Stimulated activated CD8-positive, alpha-beta memory T cell treated with anti-CD3 and anti-CD28 coated beads, Interleukin-15, amount 100 ng/mL, for 4 hours (primary cell): ENCODE measurements around the gene FIZ1.
A peak's percentile ranks its signal among the peaks of the same experiment; 100 is the strongest.

Experiments
- DNase-seq, 2 donors: peaks; one replicate each; pipeline ENCODE4 v3.0.0-alpha.2; 2020; ENCODE audit warnings: low read depth in 2 of 2

FIZ1 gene, protein sequence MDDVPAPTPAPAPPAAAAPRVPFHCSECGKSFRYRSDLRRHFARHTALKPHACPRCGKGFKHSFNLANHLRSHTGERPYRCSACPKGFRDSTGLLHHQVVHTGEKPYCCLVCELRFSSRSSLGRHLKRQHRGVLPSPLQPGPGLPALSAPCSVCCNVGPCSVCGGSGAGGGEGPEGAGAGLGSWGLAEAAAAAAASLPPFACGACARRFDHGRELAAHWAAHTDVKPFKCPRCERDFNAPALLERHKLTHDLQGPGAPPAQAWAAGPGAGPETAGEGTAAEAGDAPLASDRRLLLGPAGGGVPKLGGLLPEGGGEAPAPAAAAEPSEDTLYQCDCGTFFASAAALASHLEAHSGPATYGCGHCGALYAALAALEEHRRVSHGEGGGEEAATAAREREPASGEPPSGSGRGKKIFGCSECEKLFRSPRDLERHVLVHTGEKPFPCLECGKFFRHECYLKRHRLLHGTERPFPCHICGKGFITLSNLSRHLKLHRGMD

DNA sequence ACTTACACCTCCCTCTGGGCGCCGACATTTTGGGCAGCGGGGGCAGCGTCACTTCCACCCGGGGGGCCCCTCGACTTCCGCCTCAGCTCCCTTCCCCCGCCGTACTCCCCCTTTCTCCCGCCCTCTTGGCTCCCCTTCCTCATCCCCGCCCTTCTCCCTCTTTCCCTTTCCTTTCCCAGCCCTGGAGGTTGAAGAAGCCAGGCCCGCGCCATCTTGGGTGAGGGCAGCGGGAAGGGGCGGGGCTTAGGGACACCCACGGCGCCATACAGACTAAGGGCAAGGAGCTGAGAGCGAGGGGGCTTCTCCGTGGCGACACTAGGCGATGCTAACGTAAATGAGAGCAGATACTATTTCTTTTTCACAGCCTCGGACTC lies at the start of gene FIZ1:
Gene FIZ1 (minus strand): TSS at position 50 of the 374 bp plus-strand sequence. CDS start 1,652 bp downstream, outside the sequence.
- DNase-seq = peak; percentile 91

DNA sequence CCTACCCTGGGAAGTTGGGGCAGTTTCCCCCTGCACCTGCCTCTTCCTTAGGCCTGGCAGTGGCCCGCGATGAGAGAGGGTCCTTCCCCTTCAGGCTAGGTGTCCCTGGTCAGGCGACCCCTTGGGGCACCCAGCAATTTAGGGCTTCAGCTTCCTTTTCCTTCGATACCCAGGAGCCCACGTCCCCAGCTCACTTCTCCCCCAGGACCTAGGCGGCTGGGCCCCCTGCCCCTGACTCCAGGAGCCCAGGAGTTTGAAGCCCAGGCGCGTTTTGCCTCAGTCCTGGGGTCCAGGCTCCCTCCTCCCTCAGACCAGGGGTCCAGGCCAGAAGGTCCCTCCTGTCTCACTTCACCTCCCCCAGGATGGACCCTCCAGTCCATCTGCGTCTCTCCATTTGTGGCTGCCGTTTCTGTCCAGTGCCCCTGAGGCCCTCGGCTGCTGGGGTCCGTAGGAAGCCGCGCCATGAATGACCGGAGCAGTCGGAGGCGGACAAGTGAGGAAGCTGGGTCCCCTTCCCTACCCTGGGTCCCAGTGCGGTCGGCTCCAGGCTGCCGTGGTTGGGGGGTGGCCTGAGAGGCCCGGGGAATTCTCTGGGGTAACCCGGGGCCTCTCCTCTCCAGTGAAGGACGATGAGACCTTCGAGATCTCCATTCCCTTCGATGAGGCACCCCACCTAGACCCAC lies 49.4 kb upstream of the FIZ1 start:
- DNase-seq = no peak

DNA sequence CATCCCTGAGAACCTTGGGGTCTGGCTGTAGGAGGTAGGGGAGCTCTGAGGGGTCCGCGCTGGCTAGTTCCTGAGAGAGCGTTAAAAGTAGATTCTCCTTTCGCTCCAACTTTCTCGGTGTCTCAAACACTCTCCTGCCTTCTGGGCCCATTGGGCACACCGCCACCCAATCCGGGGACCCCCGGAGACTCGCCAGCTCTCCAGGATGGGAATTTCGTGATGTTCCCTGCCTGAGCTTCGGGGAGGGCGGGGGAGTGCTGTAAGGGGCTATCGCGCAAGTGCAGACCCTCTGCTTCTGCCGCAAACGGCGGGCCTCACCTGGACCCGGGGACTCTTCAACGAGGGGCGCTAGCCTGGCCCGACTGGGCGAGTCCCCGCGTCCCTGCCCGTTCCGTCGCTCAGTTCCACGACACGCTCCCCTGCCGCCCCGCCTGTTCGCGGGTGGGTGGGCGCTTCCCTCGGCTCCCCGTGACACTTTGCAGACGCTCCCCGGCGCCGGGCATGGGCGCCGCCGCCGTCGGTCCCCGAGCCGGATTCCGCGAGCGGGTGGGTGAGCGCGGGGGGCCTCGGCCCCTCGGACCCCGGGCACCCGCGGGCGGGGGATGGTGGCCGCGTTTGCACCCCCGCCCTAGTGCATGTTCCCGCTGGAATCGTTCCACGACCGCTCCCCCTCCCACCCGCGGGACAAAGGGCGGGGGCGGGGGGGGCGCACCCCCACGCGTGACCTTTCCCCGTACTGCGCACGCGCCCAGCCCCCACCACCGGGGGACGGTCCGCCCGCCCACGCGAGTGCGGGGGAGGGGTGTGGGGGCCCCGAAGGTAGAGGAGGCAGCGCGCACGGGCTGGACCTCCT lies 48.6 kb upstream of the FIZ1 start, which contains the start of gene CCDC106:
Gene CCDC106 (plus strand): TSS at position 481 of the 853 bp plus-strand sequence. CDS start 835 bp downstream, outside the sequence.
- DNase-seq = peak in 1 of 2 donors; percentile 32

DNA sequence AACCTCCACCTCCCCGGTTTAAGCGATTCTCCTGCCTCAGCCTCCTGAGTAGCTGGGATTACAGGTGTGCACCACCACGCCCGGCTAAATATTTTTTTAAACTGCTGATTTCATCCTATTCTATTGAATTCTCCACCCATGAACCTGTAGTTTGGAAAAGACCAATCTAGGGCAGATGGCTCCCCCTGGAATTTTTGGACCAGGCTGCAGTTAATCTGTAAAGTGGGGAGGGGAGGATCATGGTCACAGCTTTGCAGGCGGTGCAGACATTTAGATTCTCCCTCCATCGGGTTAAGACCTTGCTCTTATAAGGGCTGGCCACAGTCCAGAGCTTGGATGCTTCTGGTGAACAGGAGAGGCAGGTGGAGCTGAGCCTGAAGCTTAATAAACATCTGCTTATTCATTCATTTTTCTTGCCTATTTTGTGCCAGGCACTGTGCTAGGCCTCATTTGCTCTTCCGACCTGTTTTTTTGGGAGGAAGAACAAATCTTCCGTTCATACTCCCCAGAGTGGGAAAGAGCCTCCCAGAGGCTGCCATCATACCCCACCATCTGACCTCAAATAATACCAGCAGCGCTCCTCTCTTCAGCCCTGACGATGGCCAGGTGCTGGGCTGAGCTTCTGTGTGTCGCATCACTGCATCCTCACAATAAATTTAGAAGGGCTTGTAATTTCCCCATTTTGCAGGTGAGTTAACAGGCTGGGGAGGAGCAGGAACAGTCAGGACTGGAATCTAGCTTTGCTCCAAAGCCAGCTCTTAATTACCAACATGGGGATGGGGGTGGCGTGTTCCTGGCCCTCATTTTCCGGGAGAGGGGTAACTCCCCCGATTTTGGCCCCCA lies 47.8 kb upstream of the FIZ1 start:
- no peak for DNase-seq

DNA sequence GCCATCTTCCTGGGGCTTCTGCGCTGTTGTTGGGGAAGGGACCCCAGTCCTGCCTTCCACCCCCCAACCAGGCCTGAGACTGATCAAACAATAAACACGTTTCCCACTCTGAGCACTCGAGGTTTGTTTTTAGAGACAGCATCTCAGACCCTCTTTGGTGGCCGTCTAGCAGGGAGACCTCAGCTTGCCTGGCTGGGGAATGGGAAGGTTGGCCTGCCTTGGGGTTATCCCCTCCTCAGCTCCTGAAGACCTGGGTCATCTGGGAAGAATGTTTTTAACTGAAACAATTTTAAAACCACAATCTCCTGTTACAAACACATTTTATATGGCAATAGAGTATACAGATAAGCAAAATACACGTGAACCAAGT lies 46.2 kb upstream of the FIZ1 start:
- no peak for DNase-seq

DNA sequence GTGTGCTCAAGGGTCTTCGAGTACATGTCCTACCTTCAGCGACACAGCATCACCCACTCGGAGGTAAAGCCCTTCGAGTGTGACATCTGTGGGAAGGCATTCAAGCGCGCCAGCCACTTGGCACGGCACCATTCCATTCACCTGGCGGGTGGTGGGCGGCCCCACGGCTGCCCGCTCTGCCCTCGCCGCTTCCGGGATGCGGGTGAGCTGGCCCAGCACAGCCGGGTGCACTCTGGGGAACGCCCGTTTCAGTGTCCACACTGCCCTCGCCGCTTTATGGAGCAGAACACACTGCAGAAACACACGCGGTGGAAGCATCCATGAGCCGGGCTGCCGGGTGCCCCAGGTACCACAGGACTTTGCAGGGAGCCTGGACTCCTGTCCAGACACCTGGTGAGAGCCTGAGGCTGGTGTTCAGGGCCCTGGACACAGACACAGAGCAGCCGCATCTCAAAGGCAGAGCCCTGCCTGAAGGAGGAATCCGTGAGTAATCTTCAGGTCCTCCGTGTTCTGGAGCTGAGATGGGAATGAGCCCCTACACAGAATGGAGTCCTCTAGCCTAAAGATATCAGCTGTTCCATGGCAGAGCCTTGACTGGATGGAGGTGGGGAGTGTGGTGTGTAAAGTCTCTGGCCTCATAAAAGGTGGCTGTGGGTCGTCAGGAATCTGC lies 45.7 kb upstream of the FIZ1 start:
- DNase-seq = no peak

DNA sequence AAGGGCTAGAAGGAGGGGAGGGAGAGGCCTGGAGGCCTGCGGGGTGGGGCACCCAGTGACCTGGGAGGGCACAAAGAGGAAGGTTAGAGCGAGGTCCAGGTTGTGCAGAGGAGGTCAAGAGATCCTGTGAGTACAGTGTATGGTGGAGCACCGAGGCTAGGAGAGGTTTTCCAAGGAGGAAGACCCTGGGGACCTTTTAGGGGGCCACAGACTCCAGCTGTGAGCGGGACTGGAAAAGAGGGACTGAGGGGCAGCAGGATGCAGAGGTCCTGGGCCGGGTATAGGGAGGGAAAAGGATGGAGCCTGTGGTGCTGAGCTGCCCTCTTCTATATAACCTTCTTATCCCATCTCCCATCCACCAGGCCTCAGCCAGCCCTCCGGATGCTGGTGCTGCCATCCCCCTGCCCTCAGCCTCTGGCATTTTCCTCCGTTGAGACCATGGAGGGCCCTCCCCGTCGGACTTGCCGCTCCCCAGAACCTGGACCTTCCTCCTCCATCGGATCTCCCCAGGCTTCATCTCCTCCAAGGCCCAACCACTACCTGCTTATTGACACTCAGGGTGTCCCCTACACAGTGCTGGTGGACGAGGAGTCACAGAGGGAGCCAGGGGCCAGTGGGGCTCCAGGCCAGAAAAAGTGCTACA lies 45.0 kb upstream of the FIZ1 start:
- no peak for DNase-seq

DNA sequence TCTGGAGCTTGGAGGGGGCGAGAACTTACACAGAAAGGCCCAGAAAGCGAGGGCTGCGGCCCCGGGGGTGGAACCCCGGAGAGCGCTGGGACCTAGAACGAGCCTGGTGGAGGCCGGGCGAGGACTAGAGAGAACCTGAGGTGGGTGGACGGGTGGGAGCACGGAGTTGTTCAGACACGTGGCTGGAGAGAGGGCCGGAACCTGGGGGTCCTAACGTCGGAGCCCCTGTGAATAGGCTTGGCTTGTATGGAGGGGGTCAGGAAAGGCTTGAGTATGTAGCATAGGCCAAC lies 44.5 kb upstream of the FIZ1 start:
- no peak for DNase-seq

DNA sequence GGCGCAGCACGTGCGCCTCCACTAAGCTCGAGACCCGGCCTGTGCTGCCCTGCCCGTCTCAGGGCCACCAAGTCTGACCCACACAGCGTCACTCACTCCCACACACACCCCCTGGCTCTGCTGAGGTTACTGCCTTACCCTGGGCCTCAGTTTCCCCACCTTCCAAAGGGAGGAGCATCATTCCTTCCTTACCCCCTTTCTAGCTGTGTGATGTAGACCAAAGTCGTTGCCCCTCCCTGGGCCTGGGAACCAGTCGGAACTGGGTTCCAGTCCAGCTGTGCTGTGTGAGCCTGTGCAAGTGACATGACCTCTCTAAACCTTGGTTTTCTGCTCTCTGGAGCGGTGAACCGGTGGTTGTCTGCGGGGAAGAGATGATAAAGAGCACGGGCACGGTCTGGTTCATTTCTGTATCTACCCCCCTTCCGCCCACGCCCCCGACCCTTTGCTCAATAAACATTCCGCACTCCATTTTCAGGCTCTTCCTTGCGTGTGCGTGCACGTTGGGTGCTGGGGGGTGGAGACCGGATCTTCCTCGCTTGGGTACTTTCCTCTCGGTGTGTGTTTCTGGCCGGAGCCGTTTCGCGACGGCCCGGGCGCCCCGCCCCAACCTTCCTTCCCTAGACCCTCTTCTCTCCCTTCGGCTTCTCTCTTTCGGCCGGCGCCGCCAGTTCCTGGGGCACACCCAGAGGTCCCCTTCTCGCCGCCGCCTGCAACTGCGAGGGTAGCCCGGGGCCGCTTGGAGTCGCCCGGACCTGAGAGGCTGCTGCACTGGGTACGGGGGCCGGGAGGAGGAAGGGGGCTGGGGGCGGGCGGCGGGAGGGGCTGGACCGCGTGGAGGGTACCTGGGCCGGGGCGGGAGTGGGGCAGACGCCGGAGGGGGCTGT lies 43.9 kb upstream of the FIZ1 start, which contains the start of gene ZNF581:
Gene ZNF581 (plus strand): TSS at position 647 of the 884 bp plus-strand sequence. CDS start 923 bp downstream, outside the sequence.
- DNase-seq = peak; percentile 60

DNA sequence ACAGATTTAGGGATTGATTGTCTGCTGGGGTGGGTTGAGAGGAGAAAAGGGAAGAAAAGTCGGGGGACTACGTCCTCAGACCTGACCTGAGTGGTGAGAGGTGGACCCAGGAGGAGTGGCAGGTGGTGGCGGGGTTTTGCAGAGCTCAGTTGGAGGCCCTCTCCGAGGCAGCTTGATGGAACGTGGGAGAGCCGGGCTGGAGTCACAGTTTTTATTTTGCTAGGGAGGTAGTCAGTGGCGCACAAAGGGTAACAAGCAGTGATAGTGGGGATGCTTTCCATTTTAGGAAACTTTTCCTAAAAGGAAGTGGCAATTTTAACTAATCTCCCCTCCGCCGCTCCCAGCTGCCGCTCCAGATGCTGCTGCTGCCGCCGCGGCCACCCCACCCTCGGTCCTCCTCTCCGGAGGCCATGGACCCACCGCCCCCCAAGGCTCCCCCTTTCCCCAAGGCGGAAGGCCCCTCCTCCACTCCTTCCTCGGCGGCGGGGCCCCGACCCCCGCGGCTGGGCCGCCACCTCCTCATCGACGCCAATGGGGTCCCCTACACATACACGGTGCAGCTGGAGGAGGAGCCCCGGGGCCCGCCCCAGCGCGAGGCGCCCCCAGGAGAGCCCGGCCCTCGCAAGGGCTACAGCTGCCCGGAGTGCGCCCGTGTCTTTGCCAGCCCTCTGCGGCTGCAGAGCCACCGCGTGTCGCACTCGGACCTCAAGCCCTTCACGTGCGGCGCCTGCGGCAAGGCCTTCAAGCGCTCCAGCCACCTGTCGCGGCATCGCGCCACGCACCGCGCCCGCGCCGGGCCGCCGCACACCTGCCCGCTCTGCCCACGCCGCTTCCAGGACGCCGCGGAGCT lies 43.1 kb upstream of the FIZ1 start:
- DNase-seq = no peak

DNA sequence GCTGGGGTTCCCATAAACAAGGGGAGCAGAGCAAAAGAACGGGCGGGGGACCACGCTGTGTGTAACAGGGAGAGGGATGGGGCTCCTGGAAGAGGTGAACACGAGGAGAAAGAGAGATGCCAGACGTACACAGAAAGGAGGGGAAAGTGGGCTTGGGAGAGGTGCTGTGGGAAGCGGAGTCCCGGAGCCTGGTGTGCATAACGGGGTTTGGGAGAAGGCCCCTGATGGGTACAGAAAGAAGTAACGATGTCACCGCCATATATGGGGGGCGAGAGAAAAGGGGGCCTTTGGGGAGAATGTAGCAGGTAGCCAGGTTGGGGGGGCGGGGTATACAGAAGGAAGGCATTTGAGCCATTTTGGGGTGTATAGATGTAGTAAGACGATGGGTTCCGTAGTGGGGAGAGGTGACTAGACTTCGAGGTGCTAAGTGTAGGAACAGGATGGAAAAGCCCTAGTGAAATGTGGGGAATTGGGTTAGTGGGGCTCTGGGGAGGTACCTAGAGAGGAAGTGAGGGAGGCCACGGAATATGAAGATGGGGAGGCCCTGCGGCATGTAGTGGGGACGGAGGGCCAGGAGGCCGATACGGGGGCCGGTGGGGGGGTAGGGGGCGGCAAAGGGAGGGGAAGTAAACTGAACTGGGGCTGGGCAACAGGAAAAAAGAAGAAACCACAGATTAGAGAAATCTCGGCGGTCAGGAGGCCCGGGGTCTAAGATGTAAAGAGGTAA lies 42.3 kb upstream of the FIZ1 start:
- DNase-seq = no peak

DNA sequence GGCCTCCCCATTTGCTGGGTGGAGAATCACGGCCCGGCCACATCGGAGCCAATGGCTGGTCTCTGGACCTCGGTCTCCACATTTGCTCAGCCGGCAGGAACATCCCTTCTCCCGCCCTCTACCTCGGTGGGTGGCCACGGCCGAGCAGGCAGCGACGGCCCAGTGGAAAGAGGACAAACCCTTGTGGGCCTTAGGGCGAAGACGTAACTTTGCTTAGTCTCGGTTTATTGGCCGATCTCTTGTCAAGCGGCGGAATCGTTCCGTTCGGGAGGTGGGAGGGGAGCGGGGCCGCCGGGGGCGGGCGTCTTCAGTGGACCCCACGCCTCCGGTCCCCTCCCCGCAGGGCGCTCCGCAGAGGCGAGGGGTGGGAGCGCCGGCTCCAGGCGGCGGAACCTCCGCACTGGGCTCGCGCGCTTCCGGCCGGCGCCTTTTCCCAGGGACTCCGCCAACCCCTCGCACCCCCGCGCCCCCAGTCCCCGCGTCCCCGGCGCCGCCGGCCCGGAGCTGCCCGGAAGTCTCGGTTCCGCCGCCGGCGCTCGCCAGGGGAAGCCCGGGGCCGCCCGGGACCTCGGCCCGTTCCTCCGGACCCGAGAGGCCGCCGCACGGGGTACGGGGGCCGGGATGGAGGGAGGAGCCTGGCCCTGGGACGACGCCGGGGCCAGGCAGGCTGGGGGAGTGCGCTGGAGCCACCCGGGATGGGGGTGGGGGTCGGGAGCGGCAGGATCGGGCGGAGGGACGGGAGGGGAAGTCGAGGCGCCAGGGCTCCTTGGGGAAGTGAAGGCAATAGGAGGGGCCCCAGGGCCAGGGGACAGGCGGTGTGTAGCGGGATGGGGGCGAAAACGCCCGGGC lies 41.5 kb upstream of the FIZ1 start, which contains the start of gene ZNF580:
Gene ZNF580 (plus strand): TSS at position 426 of the 849 bp plus-strand sequence. CDS start 1,507 bp downstream, outside the sequence.
- peak in 1 of 2 donors; percentile 53 for DNase-seq

DNA sequence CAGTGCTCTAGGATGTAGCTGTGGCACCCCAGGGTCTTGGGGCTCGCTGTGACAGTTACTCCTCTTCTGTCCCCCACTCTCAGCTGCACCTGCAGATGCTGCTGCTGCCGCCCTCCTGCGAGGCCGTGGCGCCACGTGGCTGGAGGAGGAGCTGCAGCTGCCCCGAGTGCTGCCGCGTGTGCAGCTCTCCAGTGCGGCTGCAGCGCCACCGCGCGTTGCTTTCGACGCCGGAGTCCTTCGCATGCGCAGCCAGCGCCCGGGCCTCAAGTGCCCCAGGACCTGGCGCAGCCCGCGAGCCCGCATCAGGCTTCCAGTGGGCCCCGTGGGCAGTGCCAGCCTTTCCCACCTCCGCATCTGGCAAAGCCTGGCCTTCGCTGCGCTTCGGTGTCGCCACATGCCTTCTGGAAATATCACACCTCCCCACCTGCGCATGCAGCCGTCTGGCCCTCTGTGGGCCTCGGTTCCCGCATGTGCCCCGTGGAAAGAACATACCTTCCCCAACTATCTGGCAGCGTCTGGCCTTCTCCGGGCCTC lies 40.8 kb upstream of the FIZ1 start:
- peak; percentile 49 to 60 for DNase-seq

DNA sequence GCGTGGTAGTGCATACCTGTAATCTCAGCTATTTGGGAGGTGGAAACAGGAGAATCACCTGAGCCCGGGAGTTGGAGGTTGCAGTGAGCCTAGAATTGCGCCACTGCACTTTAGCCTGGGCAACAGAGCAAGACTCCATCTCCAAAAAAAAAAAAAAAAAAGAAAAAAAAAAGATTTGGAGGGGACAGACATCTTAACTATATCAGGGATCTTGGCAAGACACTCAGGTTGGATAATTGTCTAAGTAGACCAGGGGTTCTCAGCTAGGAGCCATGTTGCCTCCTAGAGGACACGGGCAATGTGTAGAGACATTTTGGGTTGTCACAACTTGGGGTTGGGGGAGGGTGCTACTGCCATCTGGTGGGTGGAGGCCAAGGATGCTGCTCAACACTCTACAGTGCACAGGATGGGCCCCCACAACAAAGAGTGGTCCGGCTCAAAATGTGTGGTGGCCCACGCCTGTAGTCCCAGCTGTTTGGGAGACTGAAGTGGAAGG lies 39.6 kb upstream of the FIZ1 start:
- no peak for DNase-seq

DNA sequence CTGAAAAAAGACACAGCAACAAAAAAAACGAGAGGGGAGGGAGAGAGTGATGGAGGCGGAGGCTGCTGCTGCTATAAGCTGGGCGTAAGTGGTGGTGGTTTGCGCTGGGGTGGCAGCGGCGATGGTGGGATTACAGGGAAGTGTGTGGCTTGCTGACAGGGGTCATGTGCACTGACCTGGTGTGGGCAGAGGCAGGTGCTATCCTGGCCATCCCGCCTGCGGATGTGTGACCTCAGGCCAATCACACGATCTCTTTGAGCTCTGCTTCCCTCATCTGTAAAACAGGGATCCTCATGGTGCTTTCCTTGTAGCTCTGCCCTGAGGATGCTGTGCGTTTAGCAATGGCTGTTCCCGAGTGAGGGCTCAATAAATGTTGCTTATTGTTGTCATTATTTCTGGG lies 38.2 kb upstream of the FIZ1 start:
- DNase-seq = no peak

DNA sequence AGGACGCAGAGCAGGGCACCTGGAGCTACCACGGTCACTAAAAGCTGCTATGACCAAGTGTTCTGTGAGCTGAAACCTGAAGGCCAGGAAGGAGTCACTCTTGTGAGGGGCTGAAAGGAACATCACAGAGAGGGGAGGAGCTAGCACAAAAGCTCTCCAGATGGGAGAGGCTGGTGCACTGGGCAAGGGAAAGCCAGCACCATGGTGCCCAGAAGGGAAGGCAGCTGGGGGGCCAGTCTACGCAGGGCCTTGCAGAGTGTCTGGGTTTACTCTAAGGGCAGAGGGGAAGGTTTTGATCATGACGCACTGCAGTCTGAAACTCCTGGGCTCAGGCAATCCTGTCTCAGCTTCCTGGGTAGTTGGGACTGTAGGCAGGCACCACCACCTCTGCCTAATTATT lies 37.4 kb upstream of the FIZ1 start:
- no peak for DNase-seq
